ENCODE data around the gene C1QL1.

The C1QL1 gene

DNA sequence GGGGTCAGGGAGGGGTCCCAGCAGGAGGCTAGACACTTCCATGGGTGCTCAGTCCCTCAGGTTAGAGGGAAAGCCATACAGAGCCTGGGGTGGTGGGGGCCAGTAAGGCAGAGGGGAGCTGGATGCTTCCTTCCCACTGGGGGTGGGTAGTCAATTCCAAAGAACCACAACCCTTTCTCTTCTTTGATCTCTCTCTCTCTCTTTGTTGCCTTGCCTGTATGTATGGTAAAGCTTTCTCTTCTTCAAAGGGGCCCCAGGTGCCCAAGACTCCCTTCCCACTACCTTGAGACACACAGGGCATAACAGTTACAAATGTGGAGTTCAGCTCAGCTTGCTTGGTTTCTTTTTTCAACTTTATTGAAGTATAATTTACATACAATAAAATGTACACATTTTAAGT lies 30.5 kb upstream of the C1QL1 start:
- H3K27ac ChIP-seq: no peak overlapping the region
- TF ChIP-seq, protein P1, sequence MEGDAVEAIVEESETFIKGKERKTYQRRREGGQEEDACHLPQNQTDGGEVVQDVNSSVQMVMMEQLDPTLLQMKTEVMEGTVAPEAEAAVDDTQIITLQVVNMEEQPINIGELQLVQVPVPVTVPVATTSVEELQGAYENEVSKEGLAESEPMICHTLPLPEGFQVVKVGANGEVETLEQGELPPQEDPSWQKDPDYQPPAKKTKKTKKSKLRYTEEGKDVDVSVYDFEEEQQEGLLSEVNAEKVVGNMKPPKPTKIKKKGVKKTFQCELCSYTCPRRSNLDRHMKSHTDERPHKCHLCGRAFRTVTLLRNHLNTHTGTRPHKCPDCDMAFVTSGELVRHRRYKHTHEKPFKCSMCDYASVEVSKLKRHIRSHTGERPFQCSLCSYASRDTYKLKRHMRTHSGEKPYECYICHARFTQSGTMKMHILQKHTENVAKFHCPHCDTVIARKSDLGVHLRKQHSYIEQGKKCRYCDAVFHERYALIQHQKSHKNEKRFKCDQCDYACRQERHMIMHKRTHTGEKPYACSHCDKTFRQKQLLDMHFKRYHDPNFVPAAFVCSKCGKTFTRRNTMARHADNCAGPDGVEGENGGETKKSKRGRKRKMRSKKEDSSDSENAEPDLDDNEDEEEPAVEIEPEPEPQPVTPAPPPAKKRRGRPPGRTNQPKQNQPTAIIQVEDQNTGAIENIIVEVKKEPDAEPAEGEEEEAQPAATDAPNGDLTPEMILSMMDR (conservative IDR thresholded peaks at IDR 0.05): no peak

DNA sequence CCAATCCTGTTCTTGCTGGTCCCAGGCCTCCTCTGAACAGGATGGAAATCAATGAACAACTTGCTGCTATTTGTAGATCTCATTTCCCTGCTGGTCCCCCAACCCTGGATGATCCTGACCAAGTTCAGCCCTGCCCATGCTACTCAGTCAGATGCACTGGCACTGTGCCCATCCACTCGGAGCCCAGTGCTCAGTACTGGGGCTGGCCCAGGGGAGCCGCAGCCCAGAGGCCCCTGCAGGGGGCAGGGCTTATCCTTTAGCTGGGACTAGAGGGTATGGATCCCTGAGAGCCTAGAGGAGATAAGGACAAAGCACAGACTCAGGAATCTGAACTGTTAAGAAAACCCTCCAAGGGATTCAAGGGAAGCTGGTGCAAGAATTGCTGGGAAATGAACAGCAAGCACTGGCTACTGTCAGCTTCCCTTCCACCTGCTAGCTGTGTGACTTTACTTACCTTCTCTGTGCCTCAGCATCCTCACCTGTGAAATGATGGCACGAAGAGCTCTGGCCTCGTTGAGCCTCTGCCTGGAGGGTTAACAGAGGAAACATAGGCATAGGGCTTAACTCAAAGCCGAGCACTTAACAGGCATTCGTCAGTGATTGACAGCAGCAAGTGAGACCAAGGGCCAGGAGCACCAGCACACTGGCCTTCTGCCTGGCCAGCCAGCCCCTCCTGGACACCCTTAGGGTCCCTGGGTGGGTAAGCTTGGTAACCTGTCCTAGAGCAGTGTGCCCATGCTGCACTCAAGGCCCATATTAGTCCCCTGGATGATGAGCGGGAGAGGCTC lies 29.8 kb upstream of the C1QL1 start:
- H3K27ac ChIP-seq: no peak overlapping the region
- TF ChIP-seq, protein P1 (conservative IDR thresholded peaks at IDR 0.05): no peak

DNA sequence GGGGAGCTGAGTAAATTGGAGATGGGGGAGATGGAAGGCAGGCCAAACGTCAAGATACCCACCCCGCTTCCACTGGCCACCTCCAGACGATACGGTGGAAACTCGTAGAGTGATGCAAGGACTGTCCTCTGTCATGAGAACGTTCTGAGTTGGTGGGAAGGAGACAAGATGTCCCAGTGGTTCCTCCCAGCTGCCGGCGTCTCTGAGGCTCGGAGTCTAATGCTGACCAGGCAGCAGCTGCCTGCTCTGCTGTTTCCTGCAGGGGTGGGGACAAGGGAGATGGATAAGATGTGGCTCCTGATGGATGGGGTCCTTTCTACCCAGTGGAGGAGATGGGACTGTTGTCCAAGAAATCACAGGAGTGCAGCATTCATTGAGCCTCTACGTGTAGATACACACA lies 28.2 kb upstream of the C1QL1 start:
- TF ChIP-seq, protein P1 (conservative IDR thresholded peaks at IDR 0.05): no peak
- no peak overlapping the region for H3K27ac ChIP-seq

DNA sequence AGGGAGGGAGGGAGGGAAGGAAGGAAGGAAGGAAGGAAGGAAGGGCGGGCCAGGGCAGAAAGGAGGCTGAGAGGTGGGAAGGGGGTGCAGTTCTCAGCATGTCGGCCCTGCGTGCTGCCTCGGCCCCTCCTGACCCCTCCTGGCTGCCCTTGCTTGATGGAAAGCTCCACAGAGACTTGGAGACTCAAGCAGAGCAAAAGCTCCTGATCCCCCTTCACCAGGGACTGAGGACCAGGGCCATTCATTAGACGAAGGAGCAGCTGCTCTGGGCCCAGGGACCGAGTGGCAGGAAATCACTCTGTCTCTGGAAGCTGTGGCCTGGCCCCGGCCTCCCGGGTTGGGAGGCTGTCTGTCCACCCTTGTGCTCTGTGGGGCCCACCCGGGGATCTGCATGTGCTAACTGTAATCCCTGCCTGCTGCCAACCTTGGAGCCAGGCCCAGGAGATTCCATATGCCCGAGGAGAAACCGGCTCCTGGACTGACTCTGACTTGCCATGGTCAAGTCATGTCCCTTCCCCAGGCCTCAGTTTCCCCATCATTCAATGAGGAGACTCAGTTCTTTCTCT lies 27.4 kb upstream of the C1QL1 start:
- TF ChIP-seq, protein P1 (conservative IDR thresholded peaks at IDR 0.05): no peak
- H3K27ac ChIP-seq: no peak overlapping the region

DNA sequence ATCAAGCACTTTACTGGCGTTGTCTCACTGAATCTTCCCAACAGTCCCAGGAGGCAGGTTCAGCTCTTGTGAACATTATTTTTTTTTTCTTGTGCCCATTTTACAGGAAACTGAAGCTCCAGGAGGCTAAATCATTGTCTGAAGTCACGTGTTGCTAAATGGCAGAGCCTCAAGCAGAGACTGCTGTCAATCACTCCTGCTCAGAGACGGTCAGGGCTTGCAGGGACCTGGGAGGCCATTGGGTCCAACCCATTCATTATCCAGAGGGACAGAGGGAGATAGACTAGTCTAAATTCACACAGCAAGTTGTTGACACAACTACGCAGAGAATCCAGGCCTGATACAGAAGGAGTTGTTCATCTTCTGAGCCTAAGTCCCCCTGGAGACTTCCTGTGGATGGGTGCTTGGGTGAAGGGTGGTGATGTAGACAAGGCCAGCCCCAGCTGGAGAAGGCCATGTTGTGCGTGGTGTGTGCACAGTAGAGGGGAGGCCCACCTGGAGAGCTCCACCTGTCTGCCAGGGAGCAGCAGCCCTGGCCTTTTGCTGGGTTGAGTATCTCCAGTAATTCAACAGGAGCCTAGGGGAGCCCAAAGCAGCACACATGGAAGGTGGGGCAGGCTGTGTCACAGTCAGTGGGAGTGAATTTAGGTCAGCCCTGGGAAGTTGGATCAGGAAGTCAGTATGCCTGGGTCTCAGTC lies 24.3 kb upstream of the C1QL1 start:
- no peak overlapping the region for H3K27ac ChIP-seq
- TF ChIP-seq, protein P1 (conservative IDR thresholded peaks at IDR 0.05): no peak

DNA sequence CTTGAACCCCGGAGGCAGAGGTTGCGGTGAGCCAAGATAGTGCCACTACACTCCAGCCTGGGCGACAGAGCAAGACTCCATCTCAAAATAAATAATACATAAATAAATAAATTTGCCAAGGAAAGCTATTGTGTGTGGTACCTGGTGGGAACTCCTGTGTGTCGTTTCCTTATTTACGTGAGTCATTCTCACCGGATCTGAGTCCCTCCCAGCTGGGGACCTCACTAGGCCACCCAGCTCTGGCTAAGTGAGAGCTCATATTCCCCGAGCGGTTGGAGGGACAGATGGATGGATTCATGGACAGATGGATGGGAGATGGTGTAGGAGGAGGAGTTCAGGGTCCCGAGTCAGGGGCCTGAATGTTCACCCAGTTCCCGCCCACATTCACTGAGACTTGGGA lies 22.9 kb upstream of the C1QL1 start:
- TF ChIP-seq, protein P1 (conservative IDR thresholded peaks at IDR 0.05): no peak
- no peak overlapping the region for H3K27ac ChIP-seq

DNA sequence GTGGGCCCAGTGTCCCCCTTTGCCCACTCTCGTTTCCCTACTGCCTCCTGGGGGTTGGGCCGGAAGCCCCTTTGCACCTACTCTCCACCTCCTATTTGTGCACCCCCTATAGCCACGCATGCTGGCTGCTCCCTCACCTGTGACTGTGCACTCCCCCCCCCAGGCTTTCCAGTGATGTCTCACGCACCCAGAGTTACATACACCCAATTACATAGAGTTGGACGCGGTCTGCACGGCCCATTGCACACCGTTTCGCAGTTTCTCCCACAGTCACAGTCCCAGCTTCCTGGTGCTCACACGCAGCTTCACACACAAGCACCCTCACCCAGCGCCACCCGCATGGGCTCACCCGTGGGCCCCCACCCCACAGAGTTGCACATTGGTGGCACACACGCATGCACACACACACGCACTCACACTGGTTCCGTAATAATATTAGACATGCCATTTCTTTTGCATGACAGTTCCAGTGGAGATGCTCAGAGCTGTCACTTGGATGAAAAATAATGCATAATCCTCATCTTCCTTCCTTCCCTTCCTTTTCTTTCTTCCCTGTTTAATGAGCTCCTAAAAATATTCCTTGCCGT lies 21.5 kb upstream of the C1QL1 start:
- H3K27ac ChIP-seq: no peak overlapping the region
- TF ChIP-seq, protein P1 (conservative IDR thresholded peaks at IDR 0.05): no peak
